K562 (cell line): ENCODE results near the gene KDM4F. TPM values are rescaled to one million over a fixed set of nuclear protein-coding genes. Genes with fewer than 3 reads are reported as not detected.

Experiments used
- ATAC-seq: fragments of 200-7000 bp; cut with Tn5 transposase; 3 replicates; pipeline ENCODE4 v1.9.1; 2020; ENCODE audit warnings: moderate library complexity
- BruUV-seq: library from RNA; stranded (reverse); fragments of 400-500 nt; replicated peaks from 2 replicates; lab custom pipeline; 2021; lab: Mats Ljungman, UMichigan
- CTCF ChIA-PET: fragments of 300-600 bp; formaldehyde crosslinking; extraction: SDS; loops from one replicate; lab custom pipeline; 2021; ENCODE audit warnings: low intra/inter-chr PET ratio; lab: Yijun Ruan, JAX
- POLR2A ChIA-PET: fragments of 300-600, 350-650 bp; sonication (Branson Sonifier 250); formaldehyde crosslinking; extraction: SDS; loops from one replicate; lab custom pipeline; 2021; ENCODE audit warnings: antibody characterized with exemption, inconsistent platforms; lab: Yijun Ruan, JAX
- DNase-seq, 4 experiments: peaks; one replicate each; pipeline versions ENCODE4 v3.0.0 to v3.0.0-alpha.2; 2011 to 2018; ENCODE audit warnings: low spot score in 3 of 4, mixed read lengths in 3 of 4; ENCODE audit errors: extremely low read depth in 1 of 4
- FAIRE-seq: peaks from 2 replicates; lab custom pipeline; 2011; peaks lifted over from hg19 to GRCh38; lab: Jason Lieb, UNC
- H2AFZ ChIP-seq: 2 replicates; pipeline ENCODE4 v1.6.0; 2011; ENCODE audit warnings: low read depth, low read length, control low read depth, inconsistent platforms
- H3K27ac ChIP-seq: fragments of 200-600 bp; 3 replicates; pipeline ENCODE4 v1.8.0; 2011; ENCODE audit warnings: low read depth, mild to moderate bottlenecking, control low read depth, inconsistent platforms, low read length, moderate library complexity, mixed read lengths; ENCODE audit errors: extremely low read depth
- H3K27me3 ChIP-seq, 2 experiments: fragments of 300-600 bp in 1 of 2; 2 replicates in 1 of 2; 3 replicates in 1 of 2; pipeline versions ENCODE4 v1.6.0 to v1.8.0; 2011; ENCODE audit warnings: inconsistent platforms in 2 of 2, low read length in 2 of 2, mild to moderate bottlenecking in 1 of 2, mixed read lengths in 1 of 2, moderate library complexity in 1 of 2; ENCODE audit not compliant: control insufficient read depth in 2 of 2, insufficient read depth in 2 of 2
- H3K36me3 ChIP-seq: fragments of 300-600 bp; 3 replicates; pipeline ENCODE4 v1.8.0; 2011; ENCODE audit warnings: mild to moderate bottlenecking, low read length, inconsistent platforms; ENCODE audit not compliant: control insufficient read depth, insufficient read depth
- H3K4me1 ChIP-seq, 2 experiments: fragments of 200-600 bp in 1 of 2; replicated peaks in 1 of 2; 2 replicates in 1 of 2; 3 replicates in 1 of 2; pipeline versions ENCODE4 v1.5.1 to v1.8.0; 2011; ENCODE audit warnings: inconsistent platforms in 2 of 2, low read length in 2 of 2, mild to moderate bottlenecking in 1 of 2, mixed read lengths in 1 of 2, moderate library complexity in 1 of 2; ENCODE audit not compliant: control insufficient read depth in 2 of 2, insufficient read depth in 2 of 2
- H3K4me2 ChIP-seq: 2 replicates; pipeline ENCODE4 v1.6.1; 2011; ENCODE audit warnings: low read length, control low read depth, inconsistent platforms, mixed read lengths; ENCODE audit not compliant: insufficient read depth
- H3K4me3 ChIP-seq: fragments of 200-600 bp; sonication (generic), shearing (Covaris generic); 2 replicates; pipeline ENCODE4 v1.5.1; 2016; ENCODE audit warnings: control low read depth, inconsistent platforms
- H3K79me2 ChIP-seq: fragments of 200-600 bp; 3 replicates; pipeline ENCODE4 v1.8.0; 2011; ENCODE audit warnings: low read length, inconsistent platforms; ENCODE audit not compliant: control insufficient read depth, insufficient read depth
- H3K9ac ChIP-seq, 2 experiments: 2 replicates each; pipeline versions ENCODE4 v1.6.0 to v1.6.1; 2011; ENCODE audit warnings: low read depth in 2 of 2, low read length in 2 of 2, control low read depth in 1 of 2, inconsistent platforms in 1 of 2, mild to moderate bottlenecking in 1 of 2, mixed read lengths in 1 of 2; ENCODE audit not compliant: insufficient read depth in 1 of 2
- H3K9me1 ChIP-seq: one replicate; pipeline ENCODE4 v1.6.0; 2011; ENCODE audit warnings: inconsistent platforms, mild to moderate bottlenecking, low read length, moderate library complexity; ENCODE audit not compliant: control insufficient read depth, insufficient read depth
- H3K9me3 ChIP-seq: replicated peaks from 2 replicates; pipeline ENCODE4 v1.5.1; 2011; ENCODE audit warnings: low read depth, low read length, inconsistent platforms; ENCODE audit not compliant: control insufficient read depth, insufficient read depth
- H4K20me1 ChIP-seq: replicated peaks from 2 replicates; pipeline ENCODE4 v1.6.1; 2011; ENCODE audit warnings: low read length, inconsistent platforms, mixed read lengths; ENCODE audit not compliant: control insufficient read depth, insufficient read depth
- CCNT2 ChIP-seq: IDR thresholded peaks from 2 replicates; pipeline ENCODE4 v1.6.1; 2011; ENCODE audit warnings: borderline replicate concordance, low read depth, mild to moderate bottlenecking, moderate library complexity, mixed read lengths, low read length; ENCODE audit not compliant: insufficient read length; ENCODE audit errors: extremely low read depth
- CSDE1 ChIP-seq, 2 experiments: fragments of 450-650 bp; IDR thresholded peaks; 2 replicates each; pipeline ENCODE4 v1.6.1; 2016; ENCODE audit warnings: mild to moderate bottlenecking in 1 of 2
- FOS ChIP-seq: IDR thresholded peaks from 3 replicates; pipeline ENCODE4 v1.6.1; 2011; ENCODE audit not compliant: insufficient read length; ENCODE audit errors: extremely low read depth
- MYNN ChIP-seq, 2 experiments: sonication (generic); formaldehyde crosslinking in 1 of 2; IDR thresholded peaks; 2 replicates each; pipeline versions ENCODE4 v1.5.0 to v1.6.1; 2016 to 2020; ENCODE audit warnings: antibody characterized with exemption in 1 of 2, missing genetic modification reagents in 1 of 2
- NELFE ChIP-seq: IDR thresholded peaks from 2 replicates; pipeline ENCODE4 v1.6.1; 2011; ENCODE audit warnings: mild to moderate bottlenecking; ENCODE audit not compliant: insufficient read depth, insufficient read length
- NFATC3 ChIP-seq: fragments of 450-650 bp; IDR thresholded peaks from 2 replicates; pipeline ENCODE4 v1.6.1; 2017; ENCODE audit warnings: mild to moderate bottlenecking
- NONO ChIP-seq, 2 experiments: fragments of 200-400 bp in 1 of 2; fragments of 450-650 bp in 1 of 2; formaldehyde crosslinking in 1 of 2; IDR thresholded peaks; 2 replicates each; pipeline ENCODE4 v1.6.1; 2017; ENCODE audit warnings: low read depth in 2 of 2, mild to moderate bottlenecking in 2 of 2, moderate library complexity in 2 of 2, low read length in 1 of 2
- POLR2AphosphoS2 ChIP-seq: IDR thresholded peaks from 2 replicates; pipeline ENCODE4 v1.6.1; 2012; ENCODE audit warnings: low read length, improper control_type of control experiment
- POLR3A ChIP-seq: IDR thresholded peaks from 2 replicates; pipeline ENCODE4 v1.6.1; 2011; ENCODE audit warnings: borderline replicate concordance, mild to moderate bottlenecking, moderate library complexity; ENCODE audit not compliant: insufficient read length, insufficient read depth; ENCODE audit errors: extremely low read depth
- PURB ChIP-seq: sonication (generic); formaldehyde crosslinking; IDR thresholded peaks from 2 replicates; pipeline ENCODE4 v1.9.0; 2021; ENCODE audit warnings: low read depth, mild to moderate bottlenecking, missing genetic modification reagents
- SAFB2 ChIP-seq: fragments of 200-400 bp; formaldehyde crosslinking; IDR thresholded peaks from 2 replicates; pipeline ENCODE4 v1.6.1; 2018; ENCODE audit warnings: borderline replicate concordance, low read length, low read depth, moderate library complexity; ENCODE audit not compliant: severe bottlenecking
- SIRT6 ChIP-seq: IDR thresholded peaks from one replicate; pipeline ENCODE4 v1.6.1; 2012; ENCODE audit warnings: low read depth, mild to moderate bottlenecking, control low read depth, inconsistent platforms, low read length, moderate library complexity
- U2AF2 ChIP-seq: fragments of 200-400 bp; formaldehyde crosslinking; optimal IDR thresholded peaks from 2 replicates; pipeline ENCODE3; 2017; ENCODE audit warnings: low read depth, mild to moderate bottlenecking, low read length
- ZNF324 ChIP-seq: fragments of 250-450 bp; sonication (Bioruptor Pico); IDR thresholded peaks from 2 replicates; pipeline ENCODE4 v1.4.0; 2020; ENCODE audit warnings: mild to moderate bottlenecking
- ZNF764 ChIP-seq: fragments of 250-450 bp; sonication (Bioruptor Pico); IDR thresholded peaks from 2 replicates; pipeline ENCODE4 v1.4.0; 2020; ENCODE audit warnings: low read depth, mild to moderate bottlenecking, moderate library complexity
- WGBS: fragments of 100-300 bp; shearing (Covaris generic); methylation state at CpG from one replicate; pipeline ENCODE4 v1.1.6; 2016; ENCODE audit warnings: low coverage, mixed read lengths; ENCODE audit not compliant: insufficient coverage; ENCODE audit errors: missing lambda C conversion rate; 5-methylcytosine and 5-hydroxymethylcytosine counted together
- in situ Hi-C: fragments of 300-500 bp; cut with MboI; formaldehyde crosslinking; loops from 4 replicates; pipeline ENCODE4 v1.15.0; 2018; ENCODE audit warnings: inconsistent platforms, mixed read lengths
- intact Hi-C: fragments of 100-400 bp; cut with micrococcal nuclease; formaldehyde crosslinking; loops from 2 replicates; pipeline ENCODE4 v1.14.2; 2022
- polyA plus RNA-seq, 8 experiments: library from polyadenylated mRNA; depleted of rRNA in 4 of 8; stranded (reverse) in 5 of 8; unstranded in 3 of 8; fragments of >200 nt; fragmentation: Nextera tagmentation in 2 of 8; fragmentation: Illumina TruSeq in 1 of 8; extraction: Ambion mirVana in 2 of 8; extraction: Trizol in 1 of 8; gene quantifications; 2 replicates each; pipeline versions ENCODE4 v1.2.1 to v1.2.3, GENCODE V29; 2011 to 2014; ENCODE audit warnings: inconsistent platforms in 1 of 8, missing spikeins in 1 of 8
- total RNA-seq, 7 experiments: library from RNA; depleted of rRNA in 6 of 7; stranded (reverse); fragments of >200 nt in 6 of 7; fragmentation: Illumina TruSeq in 2 of 7; extraction: Trizol in 2 of 7; gene quantifications; 2 replicates each; pipeline versions ENCODE4 v1.2.1 to v1.2.3, GENCODE V29; 2011 to 2021; ENCODE audit warnings: low replicate concordance in 1 of 7
- TF ChIP-seq, protein P1 (sequence below): fragments of 250-450 bp; sonication (Bioruptor Pico); IDR thresholded peaks from 2 replicates; pipeline ENCODE4 v1.5.0; 2021; ENCODE audit warnings: mild to moderate bottlenecking, borderline replicate concordance
- TF ChIP-seq, protein P2 (sequence below): IDR thresholded peaks from 2 replicates; pipeline ENCODE4 v1.6.1; 2011; ENCODE audit warnings: borderline replicate concordance, low read depth, mild to moderate bottlenecking, moderate library complexity, low read length; ENCODE audit not compliant: insufficient read depth, poor library complexity, severe bottlenecking

KDM4F gene
- total and polyA plus RNA-seq, 9 of the 15 experiments (the other 6 are each of a cell fraction or from before 2014, with no cell fraction given): not detected

DNA sequence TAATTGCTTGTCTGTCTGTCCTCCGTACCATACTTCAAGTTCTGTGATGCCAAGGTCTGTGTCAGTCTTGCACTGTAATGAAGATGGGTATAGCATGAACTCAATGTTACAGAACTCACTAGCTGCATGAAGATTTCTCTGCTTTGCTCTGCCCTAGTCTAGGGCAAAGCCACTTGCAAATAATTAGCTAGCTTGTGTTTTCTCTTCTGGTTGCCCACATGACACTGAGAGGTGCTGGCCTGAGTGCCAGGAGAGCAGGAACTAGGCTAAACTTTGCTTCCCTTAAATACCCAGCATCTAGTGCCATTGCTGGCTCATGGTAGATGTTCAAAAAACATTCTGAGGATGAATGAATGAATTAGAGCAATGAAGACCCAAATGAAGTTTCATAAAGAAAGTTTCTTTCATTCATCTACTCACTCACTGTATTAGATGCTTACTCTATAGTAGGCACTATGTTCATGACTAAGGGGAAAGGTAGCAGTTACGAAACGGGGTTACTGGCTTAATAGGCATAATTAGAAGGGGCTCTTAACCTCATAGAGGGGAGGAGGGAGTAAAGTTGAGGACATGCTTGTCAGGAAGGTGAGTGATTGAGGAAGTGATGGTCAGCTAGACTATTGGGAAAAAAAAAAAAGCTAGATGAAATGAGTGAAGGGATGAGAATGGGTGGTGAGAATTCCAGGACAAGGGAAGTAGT, 36.0 kb downstream of the KDM4F start:
- peaks cover 5 to 12% of the 10 kb centered on the region in 2 experiments; a peak in 4 of 5 replicates for H3K4me1 ChIP-seq
- FAIRE-seq (no peak), ATAC-seq (no peak), DNase-seq (no peak)
- H3K4me3 ChIP-seq: no peak overlapping the region
- no TSS peak for BruUV-seq
- 24% methylated on average over 3 of the region's 3 CpGs for WGBS
- H3K79me2 ChIP-seq: peaks cover 4% of the 10 kb centered on the region; the same call in 1 of the 3 replicates
- ChIA-PET CTCF (no interaction called here), POLR2A (interaction anchor here (1.1 to 7.0 kb wide), 4 partner anchors 13 to 23 kb away, joined by 3 to 33 read pairs (median 4); no protein-coding TSS in a partner anchor)
- intact Hi-C loops (no loop called here), in situ Hi-C loops (no loop called here)
- H3K4me2 ChIP-seq: no peak overlapping the region
- no peak overlapping the region for H3K27ac ChIP-seq
- no peak overlapping the region for H3K9ac ChIP-seq
- 0 out of 2 replicates have a peak, but pooled peaks cover under 1% of the 10 kb centered on the region for H4K20me1 ChIP-seq
- no peaks in the 10 kb centered on the region for H3K36me3 ChIP-seq
- no peak overlapping the region for H2AFZ ChIP-seq
- H3K27me3 ChIP-seq: no peaks in the 10 kb centered on the region
- no peaks in the 10 kb centered on the region for H3K9me1 ChIP-seq
- H3K9me3 ChIP-seq: no peaks in the 10 kb centered on the region
- no peak for TF ChIP-seq SAFB2
- TF ChIP-seq ZNF764 (CRISPR knock-in tag): no peak
- no peak for TF ChIP-seq U2AF2
- TF ChIP-seq SIRT6: no peak
- no peak for TF ChIP-seq NELFE
- no peak for TF ChIP-seq CSDE1 (IDR thresholded peaks at IDR 0.05)
- no peak for TF ChIP-seq MYNN (IDR thresholded peaks at IDR 0.05)
- TF ChIP-seq MYNN (CRISPR knock-in tag; IDR thresholded peaks at IDR 0.05): no peak
- no peak for TF ChIP-seq NONO (IDR thresholded peaks at IDR 0.05; ENCODE audit: low read depth in 2 of 2, low read length in 1 of 2)
- TF ChIP-seq NFATC3: no peak
- TF ChIP-seq CCNT2: no peak
- TF ChIP-seq, protein P1, sequence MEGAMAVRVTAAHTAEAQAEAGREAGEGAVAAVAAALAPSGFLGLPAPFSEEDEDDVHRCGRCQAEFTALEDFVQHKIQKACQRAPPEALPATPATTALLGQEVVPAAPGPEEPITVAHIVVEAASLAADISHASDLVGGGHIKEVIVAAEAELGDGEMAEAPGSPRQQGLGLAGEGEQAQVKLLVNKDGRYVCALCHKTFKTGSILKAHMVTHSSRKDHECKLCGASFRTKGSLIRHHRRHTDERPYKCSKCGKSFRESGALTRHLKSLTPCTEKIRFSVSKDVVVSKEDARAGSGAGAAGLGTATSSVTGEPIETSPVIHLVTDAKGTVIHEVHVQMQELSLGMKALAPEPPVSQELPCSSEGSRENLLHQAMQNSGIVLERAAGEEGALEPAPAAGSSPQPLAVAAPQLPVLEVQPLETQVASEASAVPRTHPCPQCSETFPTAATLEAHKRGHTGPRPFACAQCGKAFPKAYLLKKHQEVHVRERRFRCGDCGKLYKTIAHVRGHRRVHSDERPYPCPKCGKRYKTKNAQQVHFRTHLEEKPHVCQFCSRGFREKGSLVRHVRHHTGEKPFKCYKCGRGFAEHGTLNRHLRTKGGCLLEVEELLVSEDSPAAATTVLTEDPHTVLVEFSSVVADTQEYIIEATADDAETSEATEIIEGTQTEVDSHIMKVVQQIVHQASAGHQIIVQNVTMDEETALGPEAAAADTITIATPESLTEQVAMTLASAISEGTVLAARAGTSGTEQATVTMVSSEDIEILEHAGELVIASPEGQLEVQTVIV (CRISPR knock-in tag): no peak
- no peak for TF ChIP-seq ZNF324 (CRISPR knock-in tag)
- no peak for TF ChIP-seq FOS
- no peak for TF ChIP-seq POLR2AphosphoS2
- no peak for TF ChIP-seq PURB (CRISPR knock-in tag)
- TF ChIP-seq, protein P2, sequence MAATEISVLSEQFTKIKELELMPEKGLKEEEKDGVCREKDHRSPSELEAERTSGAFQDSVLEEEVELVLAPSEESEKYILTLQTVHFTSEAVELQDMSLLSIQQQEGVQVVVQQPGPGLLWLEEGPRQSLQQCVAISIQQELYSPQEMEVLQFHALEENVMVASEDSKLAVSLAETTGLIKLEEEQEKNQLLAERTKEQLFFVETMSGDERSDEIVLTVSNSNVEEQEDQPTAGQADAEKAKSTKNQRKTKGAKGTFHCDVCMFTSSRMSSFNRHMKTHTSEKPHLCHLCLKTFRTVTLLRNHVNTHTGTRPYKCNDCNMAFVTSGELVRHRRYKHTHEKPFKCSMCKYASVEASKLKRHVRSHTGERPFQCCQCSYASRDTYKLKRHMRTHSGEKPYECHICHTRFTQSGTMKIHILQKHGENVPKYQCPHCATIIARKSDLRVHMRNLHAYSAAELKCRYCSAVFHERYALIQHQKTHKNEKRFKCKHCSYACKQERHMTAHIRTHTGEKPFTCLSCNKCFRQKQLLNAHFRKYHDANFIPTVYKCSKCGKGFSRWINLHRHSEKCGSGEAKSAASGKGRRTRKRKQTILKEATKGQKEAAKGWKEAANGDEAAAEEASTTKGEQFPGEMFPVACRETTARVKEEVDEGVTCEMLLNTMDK: no peak
- no peak for TF ChIP-seq POLR3A
